ENCODE results near the gene STAG2. TPM values are rescaled to one million over a fixed set of nuclear protein-coding genes. Genes with fewer than 3 reads are reported as not detected.
"Not testable (repeated sequence)": the region's sequence is repeated elsewhere in the genome, so short reads cannot be mapped to it uniquely, and the experiment has no call there.

The STAG2 gene
- total RNA-seq, 4 donors from 2014 or later = 71.4 to 93.0 (median 80.7) TPM

DNA sequence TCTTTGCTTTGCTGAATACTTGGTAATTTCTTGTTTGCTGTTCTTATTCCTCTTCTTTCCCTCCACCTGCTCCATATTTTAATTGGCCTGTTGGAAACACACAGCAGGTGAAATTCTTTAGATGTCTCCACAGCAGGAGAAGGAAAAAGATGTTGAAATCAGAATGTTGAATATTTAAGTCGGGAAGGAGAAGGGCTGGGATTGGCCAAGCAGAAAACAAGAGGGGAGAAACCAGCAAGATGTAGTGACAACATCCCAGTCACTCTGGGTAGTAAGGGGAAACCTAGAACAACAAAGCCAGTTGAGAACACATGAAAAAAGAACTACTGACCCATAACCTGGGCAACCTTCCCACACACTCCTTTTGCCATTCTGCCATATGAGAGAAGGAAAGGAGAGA, 37.3 kb upstream of the STAG2 start:
- WGBS, 2 donors = 46 to 53% methylated on average over 1 of the region's 1 CpG
- DNase-seq (ENCODE audit: low spot score in 2 of 2) = no peak
- TF ChIP-seq POLR2A (IDR thresholded peaks at IDR 0.05) = no peak
- TF ChIP-seq, protein P1, sequence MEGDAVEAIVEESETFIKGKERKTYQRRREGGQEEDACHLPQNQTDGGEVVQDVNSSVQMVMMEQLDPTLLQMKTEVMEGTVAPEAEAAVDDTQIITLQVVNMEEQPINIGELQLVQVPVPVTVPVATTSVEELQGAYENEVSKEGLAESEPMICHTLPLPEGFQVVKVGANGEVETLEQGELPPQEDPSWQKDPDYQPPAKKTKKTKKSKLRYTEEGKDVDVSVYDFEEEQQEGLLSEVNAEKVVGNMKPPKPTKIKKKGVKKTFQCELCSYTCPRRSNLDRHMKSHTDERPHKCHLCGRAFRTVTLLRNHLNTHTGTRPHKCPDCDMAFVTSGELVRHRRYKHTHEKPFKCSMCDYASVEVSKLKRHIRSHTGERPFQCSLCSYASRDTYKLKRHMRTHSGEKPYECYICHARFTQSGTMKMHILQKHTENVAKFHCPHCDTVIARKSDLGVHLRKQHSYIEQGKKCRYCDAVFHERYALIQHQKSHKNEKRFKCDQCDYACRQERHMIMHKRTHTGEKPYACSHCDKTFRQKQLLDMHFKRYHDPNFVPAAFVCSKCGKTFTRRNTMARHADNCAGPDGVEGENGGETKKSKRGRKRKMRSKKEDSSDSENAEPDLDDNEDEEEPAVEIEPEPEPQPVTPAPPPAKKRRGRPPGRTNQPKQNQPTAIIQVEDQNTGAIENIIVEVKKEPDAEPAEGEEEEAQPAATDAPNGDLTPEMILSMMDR (IDR thresholded peaks at IDR 0.05) = no peak
- no peak for TF ChIP-seq EP300 (IDR thresholded peaks at IDR 0.05)
- H3K27me3 ChIP-seq = no peaks in the 10 kb centered on the region
- H3K36me3 ChIP-seq = no peaks in the 10 kb centered on the region
- H3K4me1 ChIP-seq = no peaks in the 10 kb centered on the region
- no peaks in the 10 kb centered on the region for H3K9me3 ChIP-seq
- H3K27ac ChIP-seq = no peak overlapping the region
- H3K4me3 ChIP-seq = no peak overlapping the region

DNA sequence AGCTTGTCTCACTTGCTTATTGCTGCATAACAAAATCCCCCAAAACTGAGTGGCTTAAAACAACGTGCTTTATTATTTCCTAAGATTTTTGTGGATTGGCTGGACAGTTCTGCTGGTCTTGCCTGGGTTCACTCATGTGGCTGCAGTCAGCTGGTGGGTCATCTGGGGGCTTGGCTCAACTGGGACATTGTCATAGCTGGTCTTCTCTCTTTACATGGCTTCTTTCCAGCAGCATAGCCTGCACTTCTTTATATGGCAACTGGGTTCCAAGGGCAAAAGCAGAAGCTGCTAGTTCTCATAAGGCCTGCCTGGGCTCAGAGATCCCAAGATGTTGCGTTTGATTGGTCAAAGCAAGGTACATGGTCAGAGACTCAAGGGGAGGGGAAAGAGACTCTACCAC, 33.7 kb upstream of the STAG2 start:
- 65 to 67% methylated on average over 2 of the region's 2 CpGs for WGBS, 2 donors
- Histone ChIP-seq H3K36me3 (no peaks in the 10 kb centered on the region), H3K27me3 (no peaks in the 10 kb centered on the region), H3K27ac (no peak overlapping the region), H3K9me3 (no peaks in the 10 kb centered on the region), H3K4me1 (no peaks in the 10 kb centered on the region), H3K4me3 (no peak overlapping the region)
- TF ChIP-seq, protein P1 (IDR thresholded peaks at IDR 0.05) = no peak
- TF ChIP-seq POLR2A (IDR thresholded peaks at IDR 0.05) (no peak), EP300 (IDR thresholded peaks at IDR 0.05) (no peak)
- no peak for DNase-seq (ENCODE audit: low spot score in 2 of 2)

DNA sequence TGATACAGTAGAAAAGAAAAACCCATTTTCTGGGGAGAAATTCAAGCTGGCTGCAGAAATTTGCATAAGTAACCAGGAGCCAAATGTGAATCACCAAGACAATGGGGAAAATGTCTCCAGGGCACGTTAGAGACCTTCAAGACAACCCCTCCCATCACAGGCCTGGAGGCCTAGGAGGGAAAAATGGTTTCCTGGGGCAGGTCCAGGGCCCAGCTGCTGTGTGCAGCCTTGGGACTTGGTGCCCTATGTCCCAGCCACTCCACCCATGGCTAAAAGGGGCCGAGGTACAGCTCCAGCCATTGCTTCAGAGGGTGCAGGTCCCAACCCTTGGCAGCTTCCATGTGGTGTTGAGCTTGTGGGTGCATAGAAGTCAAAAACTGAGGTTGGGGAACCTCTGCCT, 29.5 kb upstream of the STAG2 start:
- H3K36me3 ChIP-seq; H3K4me1 ChIP-seq; H3K27ac ChIP-seq; H3K27me3 ChIP-seq; H3K4me3 ChIP-seq; DNase-seq (ENCODE audit: low spot score in 2 of 2); H3K9me3 ChIP-seq: not testable (repeated sequence)
- WGBS, 2 donors = 50 to 68% methylated on average over 1 to 2 of the region's 2 CpGs

DNA sequence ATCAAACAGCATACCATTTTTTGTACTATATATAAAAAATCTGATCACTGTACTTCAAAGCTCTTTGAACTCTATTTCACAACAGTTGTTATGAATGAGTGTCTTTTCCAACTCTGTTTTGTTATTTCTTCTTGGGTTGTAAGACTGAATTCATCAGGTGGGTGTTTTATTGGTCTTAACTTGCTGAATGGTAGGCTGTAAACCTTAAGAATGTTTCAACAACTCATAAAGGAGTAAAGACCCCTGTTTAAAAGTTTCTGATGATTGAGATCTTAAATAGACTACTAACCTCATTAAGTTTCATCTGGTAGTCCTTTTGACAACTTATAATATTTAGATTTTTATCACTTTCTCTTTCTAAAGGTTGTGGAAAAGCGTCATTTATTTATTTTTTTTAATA, 18.4 kb upstream of the STAG2 start:
- Histone ChIP-seq H3K27ac (no peak overlapping the region), H3K9me3 (no peaks in the 10 kb centered on the region), H3K4me3 (no peak overlapping the region), H3K36me3 (no peaks in the 10 kb centered on the region), H3K27me3 (no peaks in the 10 kb centered on the region), H3K4me1 (no peaks in the 10 kb centered on the region)
- TF ChIP-seq, protein P1 (IDR thresholded peaks at IDR 0.05) = no peak
- no peak for TF ChIP-seq POLR2A (IDR thresholded peaks at IDR 0.05)
- no peak for TF ChIP-seq EP300 (IDR thresholded peaks at IDR 0.05)
- WGBS, 2 donors = 0 to 40% methylated on average over 1 of the region's 1 CpG
- no peak for DNase-seq (ENCODE audit: low spot score in 2 of 2)

DNA sequence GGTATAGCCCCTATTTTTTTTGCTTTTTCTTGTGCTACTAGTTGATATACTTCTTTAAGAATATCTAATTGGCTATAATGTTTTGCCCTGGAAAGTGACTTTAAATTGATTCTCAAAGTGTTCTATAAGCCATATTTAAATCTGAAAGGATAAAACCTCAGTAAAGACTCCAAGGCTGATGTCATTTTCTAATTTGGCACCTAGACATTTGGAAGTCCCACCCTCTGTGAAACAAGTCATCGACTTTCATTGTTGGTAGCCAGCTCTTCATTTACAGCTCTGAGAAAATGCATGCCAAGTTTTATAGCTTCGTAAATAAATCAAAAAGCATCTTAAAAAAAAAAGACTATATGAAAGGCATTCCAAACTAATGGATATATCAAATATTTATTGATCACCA, 18.0 kb upstream of the STAG2 start:
- no peaks in the 10 kb centered on the region for H3K36me3 ChIP-seq
- H3K9me3 ChIP-seq = no peaks in the 10 kb centered on the region
- DNase-seq (ENCODE audit: low spot score in 2 of 2) = no peak
- no peak overlapping the region for H3K27ac ChIP-seq
- H3K4me1 ChIP-seq = no peaks in the 10 kb centered on the region
- WGBS, 2 donors = 38 to 55% methylated on average over 2 of the region's 2 CpGs
- TF ChIP-seq, protein P1 (IDR thresholded peaks at IDR 0.05) = no peak
- TF ChIP-seq EP300 (IDR thresholded peaks at IDR 0.05) = no peak
- TF ChIP-seq POLR2A (IDR thresholded peaks at IDR 0.05) = no peak
- no peak overlapping the region for H3K4me3 ChIP-seq
- no peaks in the 10 kb centered on the region for H3K27me3 ChIP-seq

DNA sequence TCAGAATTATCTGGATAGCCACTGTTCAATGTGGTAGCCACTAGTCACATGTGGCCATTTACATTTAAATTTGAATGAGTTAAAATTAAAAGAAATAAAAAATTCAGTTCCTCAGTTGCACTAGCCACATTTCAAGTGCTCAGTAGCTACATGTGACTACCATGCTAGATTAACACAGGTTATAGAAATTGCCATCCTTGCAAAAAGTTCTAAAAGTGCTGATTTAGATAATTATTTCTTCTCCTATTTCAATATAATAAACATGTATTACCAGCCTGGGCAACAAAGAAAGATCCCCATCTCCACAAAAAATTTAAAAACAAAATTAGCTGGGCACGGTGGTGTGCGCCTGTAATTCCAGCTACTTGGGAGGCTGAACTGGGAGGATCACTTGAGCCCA, 11.7 kb upstream of the STAG2 start:
- TF ChIP-seq POLR2A (IDR thresholded peaks at IDR 0.05) = no peak
- TF ChIP-seq, protein P1 (IDR thresholded peaks at IDR 0.05) = no peak
- no peaks in the 10 kb centered on the region for H3K4me1 ChIP-seq
- H3K36me3 ChIP-seq = no peaks in the 10 kb centered on the region
- DNase-seq (ENCODE audit: low spot score in 2 of 2) = no peak
- no peaks in the 10 kb centered on the region for H3K27me3 ChIP-seq
- no peaks in the 10 kb centered on the region for H3K9me3 ChIP-seq
- no peak overlapping the region for H3K4me3 ChIP-seq
- 93 to 95% methylated on average over 2 of the region's 2 CpGs for WGBS, 2 donors
- H3K27ac ChIP-seq = no peak overlapping the region
